H9 (cell line): ENCODE results near the gene ARRB1. TPM values are rescaled to one million over a fixed set of nuclear protein-coding genes. Genes with fewer than 3 reads are reported as not detected.
"Not testable (repeated sequence)": the region's sequence is repeated elsewhere in the genome, so short reads cannot be mapped to it uniquely, and the experiment has no call there.

Experiments used
- DNase-seq: peaks from one replicate; pipeline ENCODE4 v3.0.0-alpha.2; 2017
- H2AFZ ChIP-seq: one replicate; pipeline ENCODE4 v1.6.1; 2013; ENCODE audit warnings: mild to moderate bottlenecking, low read length, control low read depth, moderate library complexity
- H2AK5ac ChIP-seq: 2 replicates; pipeline ENCODE4 v1.6.1; 2013; ENCODE audit warnings: low read length, control low read depth, mixed read lengths; ENCODE audit not compliant: insufficient read length
- H2BK120ac ChIP-seq: one replicate; pipeline ENCODE4 v1.6.1; 2013; ENCODE audit warnings: low read depth, mild to moderate bottlenecking, low read length, control low read depth, inconsistent platforms; ENCODE audit not compliant: poor library complexity, severe bottlenecking
- H2BK12ac ChIP-seq: 2 replicates; pipeline ENCODE4 v1.6.1; 2013; ENCODE audit warnings: low read length, control low read depth, mixed read lengths, low read depth; ENCODE audit not compliant: insufficient read length
- H2BK15ac ChIP-seq: 2 replicates; pipeline ENCODE4 v1.6.1; 2013; ENCODE audit warnings: low read depth, low read length, control low read depth
- H2BK20ac ChIP-seq: one replicate; pipeline ENCODE4 v1.6.1; 2013; ENCODE audit warnings: low read depth, mild to moderate bottlenecking, low read length, control low read depth, inconsistent platforms; ENCODE audit not compliant: poor library complexity, severe bottlenecking
- H2BK5ac ChIP-seq: 2 replicates; pipeline ENCODE4 v1.6.1; 2013; ENCODE audit warnings: low read length, control low read depth, mixed read lengths; ENCODE audit not compliant: insufficient read length
- H3K14ac ChIP-seq: 2 replicates; pipeline ENCODE4 v1.6.1; 2013; ENCODE audit warnings: low read length, control low read depth; ENCODE audit not compliant: insufficient read depth
- H3K18ac ChIP-seq: 2 replicates; pipeline ENCODE4 v1.6.1; 2013; ENCODE audit warnings: low read depth, mild to moderate bottlenecking, mixed read lengths, low read length, control low read depth; ENCODE audit not compliant: insufficient read length
- H3K23ac ChIP-seq: 2 replicates; pipeline ENCODE4 v1.6.1; 2013; ENCODE audit warnings: low read length, control low read depth, mixed read lengths, low read depth; ENCODE audit not compliant: insufficient read length
- H3K23me2 ChIP-seq: 2 replicates; pipeline ENCODE4 v1.6.1; 2013; ENCODE audit warnings: low read depth, mild to moderate bottlenecking, mixed read lengths, low read length, control low read depth; ENCODE audit not compliant: insufficient read length, poor library complexity, severe bottlenecking
- H3K27ac ChIP-seq: 2 replicates; pipeline ENCODE4 v1.5.1; 2013; ENCODE audit warnings: low read length, control low read depth, mixed read lengths, low read depth; ENCODE audit not compliant: insufficient read length
- H3K27me3 ChIP-seq: 2 replicates; pipeline ENCODE4 v1.6.1; 2013; ENCODE audit warnings: low read length, control low read depth, inconsistent platforms; ENCODE audit not compliant: insufficient read depth
- H3K4ac ChIP-seq: 2 replicates; pipeline ENCODE4 v1.6.1; 2013; ENCODE audit warnings: low read depth, mild to moderate bottlenecking, control low read depth, inconsistent platforms, low read length, moderate library complexity
- H3K4me1 ChIP-seq: 2 replicates; pipeline ENCODE4 v1.6.1; 2013; ENCODE audit warnings: low read length, control low read depth, inconsistent platforms; ENCODE audit not compliant: insufficient read depth
- H3K4me2 ChIP-seq: 2 replicates; pipeline ENCODE4 v1.6.1; 2013; ENCODE audit warnings: low read length, control low read depth, mixed read lengths; ENCODE audit not compliant: insufficient read length, insufficient read depth
- H3K56ac ChIP-seq: 2 replicates; pipeline ENCODE4 v1.6.1; 2013; ENCODE audit warnings: low read depth, mild to moderate bottlenecking, mixed read lengths, low read length, control low read depth; ENCODE audit not compliant: insufficient read length
- H3K79me1 ChIP-seq: 2 replicates; pipeline ENCODE4 v1.6.1; 2013; ENCODE audit warnings: low read depth, mild to moderate bottlenecking, moderate library complexity, low read length, control low read depth, inconsistent platforms; ENCODE audit not compliant: insufficient read depth, poor library complexity, severe bottlenecking
- H3K79me2 ChIP-seq: 2 replicates; pipeline ENCODE4 v1.6.1; 2013; ENCODE audit warnings: low read length, control low read depth, inconsistent platforms; ENCODE audit not compliant: insufficient read depth
- H3K9ac ChIP-seq: 2 replicates; pipeline ENCODE4 v1.6.1; 2013; ENCODE audit warnings: low read length, control low read depth, mixed read lengths; ENCODE audit not compliant: insufficient read length; ENCODE audit errors: extremely low read depth
- H3K9me3 ChIP-seq: one replicate; pipeline ENCODE4 v1.6.1; 2013; ENCODE audit warnings: low read depth, low read length, inconsistent platforms; ENCODE audit not compliant: control insufficient read depth
- H3T11ph ChIP-seq: one replicate; pipeline ENCODE4 v1.6.1; 2013; ENCODE audit warnings: mild to moderate bottlenecking, low read length, control low read depth, inconsistent platforms
- H4K20me1 ChIP-seq: one replicate; pipeline ENCODE4 v1.6.1; 2013; ENCODE audit not compliant: control insufficient read depth, insufficient read length, insufficient read depth
- H4K5ac ChIP-seq: 2 replicates; pipeline ENCODE4 v1.6.1; 2013; ENCODE audit warnings: low read depth, mild to moderate bottlenecking, mixed read lengths, low read length, control low read depth; ENCODE audit not compliant: insufficient read length
- H4K8ac ChIP-seq: replicated peaks from 2 replicates; pipeline ENCODE4 v1.6.1; 2013; ENCODE audit warnings: low read length, control low read depth, mixed read lengths, low read depth; ENCODE audit not compliant: insufficient read length
- H4K91ac ChIP-seq: 2 replicates; pipeline ENCODE4 v1.6.1; 2013; ENCODE audit warnings: low read depth, mild to moderate bottlenecking, moderate library complexity, mixed read lengths, low read length, control low read depth; ENCODE audit not compliant: insufficient read length
- H3K27ac Mint-ChIP-seq, 3 experiments: 2 replicates in 2 of 3; 3 replicates in 1 of 3; pipeline ENCODE4 v1.8.0; 2020 to 2021; ENCODE audit warnings: mixed read lengths in 3 of 3, mild to moderate bottlenecking in 1 of 3, moderate library complexity in 1 of 3
- H3K27me3 Mint-ChIP-seq: 2 replicates; pipeline ENCODE4 v1.8.0; 2021; ENCODE audit warnings: low read depth, mild to moderate bottlenecking, moderate library complexity, mixed read lengths
- H3K36me3 Mint-ChIP-seq, 3 experiments: 2 replicates in 2 of 3; 3 replicates in 1 of 3; pipeline ENCODE4 v1.8.0; 2020 to 2021; ENCODE audit warnings: low read depth in 3 of 3, mixed read lengths in 3 of 3; ENCODE audit not compliant: insufficient read depth in 1 of 3
- H3K4me1 Mint-ChIP-seq, 2 experiments: 2 replicates each; pipeline ENCODE4 v1.8.0; 2020; ENCODE audit warnings: mixed read lengths in 2 of 2
- H3K4me3 Mint-ChIP-seq, 2 experiments: 2 replicates in 1 of 2; 3 replicates in 1 of 2; pipeline ENCODE4 v1.8.0; 2020 to 2021; ENCODE audit warnings: mild to moderate bottlenecking in 2 of 2, mixed read lengths in 2 of 2, moderate library complexity in 1 of 2
- H3K9me3 Mint-ChIP-seq, 2 experiments: 2 replicates in 1 of 2; 3 replicates in 1 of 2; pipeline ENCODE4 v1.8.0; 2020; ENCODE audit warnings: mild to moderate bottlenecking in 2 of 2, mixed read lengths in 2 of 2, moderate library complexity in 1 of 2
- WGBS: extraction: QIAGEN DNeasy Blood & Tissue Kit; methylation state at CpG from one replicate; pipeline ENCODE4 v1.1.7; 2013; ENCODE audit warnings: missing lambda C conversion rate, low lambda C conversion rate, mixed read lengths; ENCODE audit not compliant: insufficient read length; ENCODE audit errors: extremely low coverage; 5-methylcytosine and 5-hydroxymethylcytosine counted together
- total RNA-seq: library from RNA; stranded (reverse); gene quantifications from 2 replicates; pipeline ENCODE4 v1.2.1, GENCODE V29; 2021
- TF ChIP-seq, protein P1 (sequence below): fragments of 200-600 bp; sonication (generic); conservative IDR thresholded peaks from 3 replicates; pipeline ENCODE4 v1.8.0; 2021; ENCODE audit warnings: antibody characterized with exemption, mild to moderate bottlenecking

Gene ARRB1
- total RNA-seq, 1 experiment from 2014 or later = 20.6 TPM

DNA sequence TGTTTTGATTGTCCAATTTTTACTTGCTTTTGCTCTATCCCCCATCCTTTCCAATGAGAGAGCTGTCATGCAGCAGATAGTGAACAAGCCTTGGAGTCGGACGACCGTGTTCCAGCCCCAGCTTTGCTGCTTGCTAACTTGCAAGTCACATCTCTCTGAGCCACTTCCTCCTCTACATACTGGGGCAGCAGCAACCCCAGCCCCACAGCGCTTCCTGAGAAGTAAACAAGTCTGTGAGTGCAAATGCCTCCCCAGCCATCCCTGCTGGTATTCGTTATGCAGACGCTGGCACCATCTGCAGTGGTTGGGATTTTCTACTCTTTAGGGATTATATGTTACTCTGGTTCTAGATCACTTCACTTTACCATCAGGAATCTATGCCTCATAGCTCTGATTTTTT, 75.9 kb downstream of the ARRB1 start:
- H3K79me2 ChIP-seq = no peaks in the 10 kb centered on the region
- H4K91ac ChIP-seq = no peak overlapping the region
- no peak overlapping the region for H4K8ac ChIP-seq
- H4K20me1 ChIP-seq = no peaks in the 10 kb centered on the region
- no peak overlapping the region for H2BK12ac ChIP-seq
- no peaks in the 10 kb centered on the region for H3K4me1 ChIP-seq
- no peak overlapping the region for H2AK5ac ChIP-seq
- H2BK120ac ChIP-seq = no peak overlapping the region
- no peak overlapping the region for H3K18ac ChIP-seq
- H2AFZ ChIP-seq = no peak overlapping the region
- no peak overlapping the region for H3K23ac ChIP-seq
- peak overlapping the region in 1 of 3 experiments; percentile 75; a peak in 2 of 7 replicates for H3K27ac Mint-ChIP-seq
- no peaks in the 10 kb centered on the region for H3K23me2 ChIP-seq
- peak overlapping the region in 1 of 2 experiments; percentile 21; a peak in 2 of 5 replicates for H3K4me3 Mint-ChIP-seq
- H4K5ac ChIP-seq = no peak overlapping the region
- H3K9ac ChIP-seq = no peak overlapping the region
- no peaks in the 10 kb centered on the region for H3K27me3 ChIP-seq
- DNase-seq = peak; percentile 26
- no peak overlapping the region for H2BK5ac ChIP-seq
- WGBS = no CpG with 5 or more reads among the region's 6 CpGs
- no peak overlapping the region for H3K4ac ChIP-seq
- H3K27ac ChIP-seq = no peak overlapping the region
- no peak overlapping the region for H2BK20ac ChIP-seq
- no peaks in the 10 kb centered on the region for H3K9me3 ChIP-seq
- no peak overlapping the region for H3K56ac ChIP-seq
- no peak overlapping the region for H2BK15ac ChIP-seq
- no peak overlapping the region for H3K4me2 ChIP-seq
- H3K14ac ChIP-seq = no peak overlapping the region
- no peak overlapping the region for H3T11ph ChIP-seq
- H3K79me1 ChIP-seq = no peaks in the 10 kb centered on the region
- TF ChIP-seq, protein P1, sequence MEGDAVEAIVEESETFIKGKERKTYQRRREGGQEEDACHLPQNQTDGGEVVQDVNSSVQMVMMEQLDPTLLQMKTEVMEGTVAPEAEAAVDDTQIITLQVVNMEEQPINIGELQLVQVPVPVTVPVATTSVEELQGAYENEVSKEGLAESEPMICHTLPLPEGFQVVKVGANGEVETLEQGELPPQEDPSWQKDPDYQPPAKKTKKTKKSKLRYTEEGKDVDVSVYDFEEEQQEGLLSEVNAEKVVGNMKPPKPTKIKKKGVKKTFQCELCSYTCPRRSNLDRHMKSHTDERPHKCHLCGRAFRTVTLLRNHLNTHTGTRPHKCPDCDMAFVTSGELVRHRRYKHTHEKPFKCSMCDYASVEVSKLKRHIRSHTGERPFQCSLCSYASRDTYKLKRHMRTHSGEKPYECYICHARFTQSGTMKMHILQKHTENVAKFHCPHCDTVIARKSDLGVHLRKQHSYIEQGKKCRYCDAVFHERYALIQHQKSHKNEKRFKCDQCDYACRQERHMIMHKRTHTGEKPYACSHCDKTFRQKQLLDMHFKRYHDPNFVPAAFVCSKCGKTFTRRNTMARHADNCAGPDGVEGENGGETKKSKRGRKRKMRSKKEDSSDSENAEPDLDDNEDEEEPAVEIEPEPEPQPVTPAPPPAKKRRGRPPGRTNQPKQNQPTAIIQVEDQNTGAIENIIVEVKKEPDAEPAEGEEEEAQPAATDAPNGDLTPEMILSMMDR = no peak
- peaks cover 9 to 12% of the 10 kb centered on the region in 2 experiments for H3K4me1 Mint-ChIP-seq
- H3K27me3 Mint-ChIP-seq = no peaks in the 10 kb centered on the region; the same call in none of the 2 replicates
- peaks cover 0 to 19% (median 2%) of the 10 kb centered on the region in 3 experiments; a peak in 2 of 7 replicates for H3K36me3 Mint-ChIP-seq
- H3K9me3 Mint-ChIP-seq = no peaks in the 10 kb centered on the region; a peak in 1 of 5 replicates

DNA sequence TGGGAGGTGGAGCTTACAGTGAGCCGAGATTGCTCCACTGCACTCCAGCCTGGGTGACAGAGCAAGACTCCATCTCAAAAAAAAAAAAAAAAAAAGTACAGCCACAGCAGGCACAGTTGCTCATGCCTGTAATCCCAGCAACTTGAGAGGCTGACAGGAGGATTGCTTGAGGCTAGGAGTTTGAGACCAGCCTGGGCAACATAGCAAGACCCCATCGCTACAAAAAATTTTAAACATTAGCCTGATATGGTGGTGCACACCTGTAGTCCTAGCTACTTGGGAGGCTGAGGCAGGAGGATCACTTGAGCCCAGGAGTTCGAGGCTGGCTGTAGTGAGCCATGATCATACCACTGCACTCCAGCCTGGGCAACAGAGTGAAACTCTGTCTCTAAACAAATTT, 76.7 kb downstream of the ARRB1 start:
- H3K18ac ChIP-seq, H2BK12ac ChIP-seq, H2BK5ac ChIP-seq, H3K23me2 ChIP-seq, H3K79me2 ChIP-seq, H3K23ac ChIP-seq, H3K27ac ChIP-seq, H3K27ac Mint-ChIP-seq, H2AFZ ChIP-seq, H3K9ac ChIP-seq, H3K9me3 Mint-ChIP-seq, H2BK120ac ChIP-seq, H2BK20ac ChIP-seq, H3K27me3 Mint-ChIP-seq, H3K14ac ChIP-seq, H3K4ac ChIP-seq, H2BK15ac ChIP-seq, H3K4me1 ChIP-seq, H3K4me3 Mint-ChIP-seq, H3K56ac ChIP-seq, H3T11ph ChIP-seq, H2AK5ac ChIP-seq, H3K4me2 ChIP-seq, H4K8ac ChIP-seq, H3K9me3 ChIP-seq, H4K91ac ChIP-seq, H4K20me1 ChIP-seq, H4K5ac ChIP-seq, H3K27me3 ChIP-seq, H3K79me1 ChIP-seq: not testable (repeated sequence)
- peaks cover 0 to 19% (median 2%) of the 10 kb centered on the region in 3 experiments; a peak in 2 of 7 replicates for H3K36me3 Mint-ChIP-seq
- DNase-seq = peak; percentile 2
- H3K4me1 Mint-ChIP-seq = peaks cover 7 to 12% of the 10 kb centered on the region in 2 experiments
- WGBS = no CpG with 5 or more reads among the region's 3 CpGs
